LHCN-M2 (cell line): ENCODE measurements around the gene PDIA6. TPM values are rescaled to one million over a fixed set of nuclear protein-coding genes. Genes with fewer than 3 reads are reported as not detected.

Source experiments
- total RNA-seq: library from RNA; depleted of rRNA; stranded (reverse); fragments of >200 nt; gene quantifications from 2 replicates; pipeline ENCODE4 v1.2.3, GENCODE V29; 2014; rRNA removed

The PDIA6 gene
- total RNA-seq, 1 experiment from 2014 or later, result 256 TPM

Other genes starting within 250 kb of the PDIA6 start
- gene NOL10, start 122.8 kb downstream of the PDIA6 start, total RNA-seq, result 40.5 and 43.4 TPM in 2 replicates
- gene ATP6V1C2, start 91.2 kb downstream of the PDIA6 start, total RNA-seq, result not detected in 2 replicates
- gene KCNF1, start 99.1 kb upstream of the PDIA6 start, total RNA-seq, result 0.19 and 0.29 TPM in 2 replicates